GM18498 (cell line): ENCODE results near the gene N4BP3.

Experiments used
- ATAC-seq: cut with Tn5 transposase; IDR thresholded peaks from one replicate; pipeline ENCODE4 v1.9.1; 2021; ENCODE audit warnings: mild to moderate bottlenecking, moderate library complexity; ENCODE audit not compliant: unreplicated experiment

The N4BP3 gene

GRCh38 chr5:178145965-178146820, 32.9 kb downstream of the N4BP3 start:
- peak; percentile 63 for ATAC-seq

GRCh38 chr5:178147406-178147805, 34.1 kb downstream of the N4BP3 start:
- ATAC-seq, result no peak

DNA sequence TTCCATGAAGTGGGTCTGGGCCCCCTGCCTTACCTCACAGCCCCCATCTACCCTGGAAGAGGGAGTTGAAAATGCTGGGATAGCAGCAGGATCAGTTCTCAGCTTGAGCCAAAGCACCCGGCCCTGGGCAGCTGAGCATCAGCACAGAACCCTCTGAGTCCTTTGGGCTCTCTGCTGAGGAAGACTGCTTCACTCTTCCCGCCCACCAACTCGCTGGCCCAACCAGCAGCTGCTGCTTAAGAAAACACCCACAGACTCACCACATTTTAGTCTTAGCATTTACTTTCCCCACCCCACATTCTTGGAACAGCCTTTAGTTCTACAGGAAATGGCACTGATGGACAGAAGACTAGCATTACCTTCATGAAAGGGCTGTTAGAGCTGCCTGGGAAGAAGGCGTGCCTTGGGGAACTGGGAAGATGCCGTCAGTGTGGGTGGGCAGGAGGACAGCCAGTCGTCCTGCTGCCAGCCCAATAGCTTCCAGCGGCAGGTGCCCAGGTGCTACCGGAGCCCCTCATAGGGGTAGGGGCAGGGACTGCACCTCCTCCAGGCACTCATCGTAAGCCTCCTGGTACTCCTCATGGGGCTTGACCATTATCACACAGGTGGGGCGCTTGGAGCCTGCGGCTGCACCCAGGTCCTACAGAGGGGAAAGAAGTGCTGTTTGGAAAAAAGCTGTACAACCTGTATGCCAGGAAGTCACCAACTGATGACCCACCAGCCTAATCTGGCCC, 36.0 kb downstream of the N4BP3 start:
- ATAC-seq, result no peak

DNA sequence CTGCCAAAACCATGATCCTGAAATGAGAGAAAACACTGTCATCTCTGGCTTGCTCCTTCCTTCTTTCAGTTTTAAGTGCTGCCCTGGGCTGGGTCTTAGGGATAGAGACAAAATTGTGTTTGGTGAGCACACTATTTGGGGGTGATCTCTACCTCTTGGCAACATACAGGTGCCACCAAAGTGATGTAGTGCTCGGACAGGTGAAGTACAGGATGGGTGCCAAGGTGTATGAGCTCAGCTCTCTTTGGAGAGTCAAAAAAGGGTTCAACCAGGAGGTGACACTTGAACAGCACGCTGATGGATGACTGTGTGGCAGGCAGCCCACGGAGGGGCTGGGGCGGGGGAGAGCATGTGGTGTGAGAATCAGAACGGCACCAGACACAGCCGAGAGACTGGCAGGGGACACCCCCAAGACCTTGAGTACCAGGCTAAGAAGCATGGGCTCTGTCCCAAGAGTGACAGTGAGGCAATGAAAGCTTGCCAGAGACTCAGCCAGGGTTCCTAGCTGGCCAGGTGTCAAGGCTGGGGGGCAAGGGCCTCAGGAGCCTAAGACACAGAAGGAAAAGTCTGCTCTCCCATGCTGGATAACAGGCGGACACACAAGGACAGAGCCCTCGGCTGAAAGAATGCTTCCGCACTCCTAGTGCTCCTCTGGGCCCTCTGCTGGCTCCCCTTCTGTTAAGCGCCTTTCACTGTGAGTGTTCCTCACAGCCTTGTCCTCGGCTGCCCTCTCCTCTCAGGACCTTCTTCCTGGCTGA, 37.8 kb downstream of the N4BP3 start:
- ATAC-seq, result no peak

DNA sequence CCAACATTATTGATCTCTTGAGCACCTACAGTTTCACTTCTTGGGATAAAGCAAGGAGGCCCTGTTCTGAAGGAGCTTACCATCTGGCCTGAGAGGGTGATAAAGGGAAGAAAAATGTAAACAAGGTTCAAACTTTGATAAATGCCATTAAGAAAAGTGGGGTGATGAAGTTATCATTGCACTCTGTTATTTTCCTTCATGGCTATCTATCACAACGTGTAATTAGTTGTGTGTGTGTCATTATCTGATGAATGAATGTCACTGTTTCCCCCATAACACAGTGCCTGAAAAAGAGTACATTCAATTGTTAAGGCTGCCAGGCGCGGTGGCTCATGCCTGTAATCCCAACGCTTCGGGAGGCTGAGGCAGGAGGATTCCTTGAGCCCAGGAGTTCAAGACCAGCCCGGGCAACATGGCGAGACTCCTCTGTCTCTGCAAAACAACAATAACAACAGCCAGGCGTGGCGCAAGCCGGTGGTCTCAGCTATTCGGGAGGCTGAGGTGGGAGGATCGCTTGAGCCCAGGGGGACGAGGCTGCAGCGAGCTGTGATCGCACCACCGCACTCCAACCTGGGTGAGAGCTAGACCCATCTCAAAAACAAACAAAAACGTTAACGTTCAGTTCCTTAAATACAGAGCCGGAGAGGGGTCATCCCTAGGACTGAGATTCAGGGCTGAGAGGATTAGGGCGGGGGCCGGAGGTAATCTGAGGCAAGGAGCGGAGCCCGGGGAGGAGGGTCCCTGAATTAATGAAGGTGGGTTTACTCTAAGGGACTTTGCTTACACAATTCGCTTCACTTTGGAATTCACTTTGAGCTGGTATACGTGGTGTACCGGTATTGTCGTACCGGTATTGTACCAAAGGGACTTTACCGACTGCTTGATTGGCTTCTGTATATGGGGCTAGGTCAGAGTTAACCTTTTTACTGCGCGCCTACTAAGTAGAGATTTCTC, 39.4 kb downstream of the N4BP3 start:
- no peak for ATAC-seq

- ATAC-seq, result peak; percentile 98
These were observed 40.4 kb downstream of the N4BP3 start, which contains the start of gene NHP2 for GRCh38 chr5:178153530-178154340. Gene NHP2, minus strand, starts transcription at chr5:178153885. Its CDS starts 68 bp downstream, at chr5:178153817.

DNA sequence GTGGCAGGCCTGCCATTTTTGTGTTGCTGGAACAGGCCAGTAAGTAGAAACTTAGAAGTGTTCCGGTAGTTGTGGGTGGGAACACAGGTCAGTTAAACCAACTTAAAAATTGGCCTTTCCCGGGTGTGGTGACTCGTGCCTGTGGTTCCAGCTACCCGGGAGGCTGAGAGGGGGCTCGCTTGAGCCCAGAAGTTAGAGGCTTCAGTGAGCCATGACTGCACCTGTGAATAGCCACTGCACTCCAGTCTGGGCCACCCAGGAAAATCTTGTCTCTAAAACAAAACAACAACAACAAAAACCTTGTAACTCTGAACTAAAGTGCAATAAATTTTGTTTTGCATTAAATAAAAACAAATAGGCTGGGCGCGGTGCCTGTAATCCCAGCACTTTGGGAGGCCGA, 41.7 kb downstream of the N4BP3 start:
- ATAC-seq, result no peak

- ATAC-seq, result no peak
These were observed 46.8 kb downstream of the N4BP3 start for GRCh38 chr5:178160176-178160575.

DNA sequence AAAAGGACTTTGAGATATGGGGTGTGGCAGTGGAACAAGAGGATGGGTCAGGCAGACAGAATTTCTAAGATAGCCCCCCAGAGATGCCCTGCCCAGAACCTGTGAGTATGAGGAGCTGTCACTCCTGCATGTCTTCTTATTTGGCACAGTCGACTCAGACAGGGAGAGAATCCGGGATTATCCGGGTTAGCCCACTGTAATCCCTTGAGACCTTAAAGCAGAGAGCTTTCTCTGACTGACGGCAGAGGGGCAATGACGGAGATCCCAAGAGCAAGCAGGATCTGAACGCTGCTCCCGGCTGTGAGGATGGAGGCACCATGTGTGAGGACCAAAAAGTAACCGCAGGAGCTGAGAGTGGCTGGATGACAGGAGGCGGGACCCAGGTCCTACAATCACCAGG, 49.1 kb downstream of the N4BP3 start:
- no peak for ATAC-seq

GRCh38 chr5:178163772-178164735, 50.7 kb downstream of the N4BP3 start:
- ATAC-seq, result peak; percentile 93

DNA sequence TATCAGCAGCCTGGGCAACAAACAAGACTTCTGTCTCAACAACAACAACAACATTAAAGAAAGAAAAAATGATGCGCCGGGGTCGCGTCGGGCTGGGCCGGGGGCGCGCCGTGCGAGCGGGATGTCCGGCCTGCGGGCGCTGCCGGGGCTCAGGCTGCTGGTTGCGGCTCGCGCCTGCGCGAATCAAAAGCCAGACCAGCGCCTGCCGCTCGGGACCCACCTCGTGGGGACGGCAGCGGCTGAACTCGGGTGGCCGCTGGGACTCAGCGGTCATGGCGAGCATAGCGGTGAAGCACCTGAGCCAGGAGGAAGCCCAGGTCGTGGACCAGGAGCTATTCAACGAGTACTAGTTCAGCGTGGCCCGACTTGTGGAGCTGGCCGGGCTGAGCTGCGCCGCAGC, 52.2 kb downstream of the N4BP3 start:
- no peak for ATAC-seq

DNA sequence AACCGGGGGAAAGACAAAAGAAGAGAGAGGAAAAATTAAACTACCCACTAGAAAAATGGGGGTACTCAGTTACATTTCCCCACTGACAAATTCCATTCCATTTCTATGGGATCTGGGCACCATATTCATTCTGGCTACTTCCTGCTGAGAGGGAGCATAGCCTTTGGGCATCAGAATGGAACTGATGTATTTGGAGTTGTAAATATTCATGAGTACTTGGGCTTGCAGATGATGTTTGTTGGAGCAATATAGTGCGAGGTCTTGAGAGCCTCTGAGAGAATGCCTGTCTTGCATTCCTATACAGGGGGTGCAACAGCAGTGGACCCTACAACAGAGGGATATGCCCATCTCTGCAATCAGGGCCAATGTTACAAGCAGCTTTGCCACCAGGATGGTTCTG, 57.1 kb downstream of the N4BP3 start:
- no peak for ATAC-seq

DNA sequence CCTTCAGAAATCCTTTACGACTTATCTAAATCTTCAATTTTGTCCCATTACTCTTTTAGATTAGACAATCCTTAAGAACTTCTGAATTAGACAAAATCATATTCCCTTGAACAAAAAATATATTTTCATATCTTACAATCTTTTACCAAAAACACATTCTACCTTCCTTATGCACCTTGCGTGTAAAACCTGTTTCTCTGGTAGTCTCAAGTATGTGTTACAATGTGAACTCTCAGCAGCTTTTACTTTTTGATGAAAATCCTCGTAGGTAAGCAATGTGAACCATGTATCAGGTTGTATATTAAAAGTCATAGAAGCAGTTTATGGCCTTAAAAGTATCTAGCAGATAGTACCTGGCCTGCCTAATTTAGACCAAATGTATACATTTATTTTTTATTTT, 61.1 kb downstream of the N4BP3 start:
- ATAC-seq, result no peak
